ENCODE results near the gene PANK3. TPM values are rescaled to one million over a fixed set of nuclear protein-coding genes. Genes with fewer than 3 reads are reported as not detected.

Gene PANK3
- total RNA-seq, 1 donor from 2014 or later = 107 TPM

GRCh38 chr5:168502563-168503237 is 76.5 kb downstream of the PANK3 start:
- H3K4me3 ChIP-seq (ENCODE audit: insufficient read depth, low read depth, low read length) = no peak overlapping the region
- Mint-ChIP-seq H3K4me1 (ENCODE audit: low read depth, unreplicated experiment) (no peaks in the 10 kb centered on the region), H3K27me3 (ENCODE audit: low read depth, unreplicated experiment) (no peaks in the 10 kb centered on the region), H3K27ac (ENCODE audit: unreplicated experiment) (no peak overlapping the region), H3K9me3 (ENCODE audit: unreplicated experiment) (no peaks in the 10 kb centered on the region), H3K4me3 (ENCODE audit: unreplicated experiment) (no peak overlapping the region), H3K36me3 (ENCODE audit: low read depth, unreplicated experiment) (peaks cover 13% of the 10 kb centered on the region)
- peaks cover 37% of the 10 kb centered on the region for H4K20me1 ChIP-seq (ENCODE audit: insufficient read depth, low read length)
- FAIRE-seq = no peak
- peaks cover 52% of the 10 kb centered on the region for H3K36me3 ChIP-seq (ENCODE audit: insufficient read depth, low read length)
- H3K27me3 ChIP-seq (ENCODE audit: insufficient read depth, low read length) = no peaks in the 10 kb centered on the region
- H3K27ac ChIP-seq (ENCODE audit: low read depth, low read length) = no peak overlapping the region
- no peak for DNase-seq (ENCODE audit: low read depth)
- no peak overlapping the region for H3K9ac ChIP-seq (ENCODE audit: low read length)
- no peak for TF ChIP-seq CTCF (IDR thresholded peaks at IDR 0.05; ENCODE audit: insufficient read depth, low read depth, low read length)
- no peak for TF ChIP-seq EZH2 (IDR thresholded peaks at IDR 0.05; ENCODE audit: insufficient read depth, low read length)
- H3K9me3 ChIP-seq (ENCODE audit: insufficient read depth, low read depth, low read length) = no peaks in the 10 kb centered on the region
- peaks cover 5% of the 10 kb centered on the region for H3K79me2 ChIP-seq (ENCODE audit: insufficient read depth, low read length)
- no peaks in the 10 kb centered on the region for H3K4me1 ChIP-seq (ENCODE audit: insufficient read depth, low read length)
- H3K4me2 ChIP-seq (ENCODE audit: low read length) = no peak overlapping the region
- no peak overlapping the region for H2AFZ ChIP-seq (ENCODE audit: low read depth, low read length)

Small RNA genes lying within 50 kb of the gene (microRNA-seq; reads per million reads assigned to microRNA genes)
- gene MIR103A1 (not detected), gene MIR103B1 (not detected)

Other genes starting within 250 kb of the PANK3 start
- 139 and 143 TPM in 2 replicates for gene RARS1, start 92.9 kb downstream of the PANK3 start, total RNA-seq
- 3.3 and 4.5 TPM in 2 replicates for gene FBLL1, start 50.1 kb downstream of the PANK3 start, total RNA-seq

Measured in astrocyte (in vitro differentiated cells and primary cell).